SU-DHL-6 (cell line): ENCODE measurements around the gene SLC35A5.

Experiments used
- EZH2phosphoT487 ChIP-seq: fragments of 200-600 bp; sonication (generic), shearing (Covaris generic); conservative IDR thresholded peaks from 2 replicates; pipeline ENCODE4 v1.6.1; 2018; ENCODE audit warnings: mild to moderate bottlenecking, antibody characterized with exemption, low read length, moderate library complexity, mixed read lengths
- TF ChIP-seq, protein P1 (sequence below): fragments of 200-600 bp; sonication (generic); IDR thresholded peaks from one replicate; pipeline ENCODE4 v1.5.1; 2017; ENCODE audit warnings: antibody characterized with exemption, mild to moderate bottlenecking, low read length, moderate library complexity; ENCODE audit not compliant: insufficient read depth, poor library complexity, severe bottlenecking

DNA sequence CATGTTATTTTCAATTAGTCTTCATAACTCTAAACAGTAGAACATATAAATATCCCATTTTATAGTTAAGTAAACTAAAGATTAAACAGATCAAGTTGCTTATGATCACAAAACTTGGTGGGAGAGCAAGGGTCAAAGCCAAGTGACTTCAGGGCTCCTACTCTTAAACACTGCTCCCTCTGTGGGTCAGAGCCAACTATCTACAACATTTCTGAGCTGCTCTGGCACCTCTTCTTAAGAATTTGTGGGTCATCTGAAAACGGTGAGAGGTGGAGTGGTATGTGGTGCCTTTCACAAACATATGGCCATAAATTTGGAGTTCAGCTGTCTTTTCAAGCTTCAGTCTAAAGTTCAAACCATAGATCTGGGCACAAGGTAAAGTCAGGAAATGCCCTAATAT lies 11.0 kb upstream of the SLC35A5 start:
- TF ChIP-seq, protein P1, sequence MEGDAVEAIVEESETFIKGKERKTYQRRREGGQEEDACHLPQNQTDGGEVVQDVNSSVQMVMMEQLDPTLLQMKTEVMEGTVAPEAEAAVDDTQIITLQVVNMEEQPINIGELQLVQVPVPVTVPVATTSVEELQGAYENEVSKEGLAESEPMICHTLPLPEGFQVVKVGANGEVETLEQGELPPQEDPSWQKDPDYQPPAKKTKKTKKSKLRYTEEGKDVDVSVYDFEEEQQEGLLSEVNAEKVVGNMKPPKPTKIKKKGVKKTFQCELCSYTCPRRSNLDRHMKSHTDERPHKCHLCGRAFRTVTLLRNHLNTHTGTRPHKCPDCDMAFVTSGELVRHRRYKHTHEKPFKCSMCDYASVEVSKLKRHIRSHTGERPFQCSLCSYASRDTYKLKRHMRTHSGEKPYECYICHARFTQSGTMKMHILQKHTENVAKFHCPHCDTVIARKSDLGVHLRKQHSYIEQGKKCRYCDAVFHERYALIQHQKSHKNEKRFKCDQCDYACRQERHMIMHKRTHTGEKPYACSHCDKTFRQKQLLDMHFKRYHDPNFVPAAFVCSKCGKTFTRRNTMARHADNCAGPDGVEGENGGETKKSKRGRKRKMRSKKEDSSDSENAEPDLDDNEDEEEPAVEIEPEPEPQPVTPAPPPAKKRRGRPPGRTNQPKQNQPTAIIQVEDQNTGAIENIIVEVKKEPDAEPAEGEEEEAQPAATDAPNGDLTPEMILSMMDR = no peak
- no peak for TF ChIP-seq EZH2phosphoT487
